GM18951 (cell line): ENCODE data around the gene PRKAB1.

Experiments used
- POLR2A ChIP-seq: IDR thresholded peaks from 4 replicates; pipeline ENCODE4 v1.6.1; 2011; ENCODE audit warnings: mild to moderate bottlenecking; ENCODE audit not compliant: insufficient read length, insufficient read depth; ENCODE audit errors: extremely low read depth
- in situ Hi-C: fragments of 300-500 bp; cut with MboI; formaldehyde crosslinking; loops from one replicate; pipeline ENCODE4 v1.12.0; 2022; ENCODE audit warnings: low sequenced_read_pairs, mixed read lengths, inconsistent platforms; ENCODE audit not compliant: unreplicated experiment

PRKAB1 gene

GRCh38 chr12:119686355-119686754, 18.4 kb downstream of the PRKAB1 start:
- in situ Hi-C loops = no loop called here
- no peak for TF ChIP-seq POLR2A

- no peak for TF ChIP-seq POLR2A
- in situ Hi-C loops = no loop called here
Observed at GRCh38 chr12:119686776-119687175, 18.8 kb downstream of the PRKAB1 start.

GRCh38 chr12:119687406-119687805, 19.5 kb downstream of the PRKAB1 start:
- in situ Hi-C loops = no loop called here
- TF ChIP-seq POLR2A = no peak

DNA sequence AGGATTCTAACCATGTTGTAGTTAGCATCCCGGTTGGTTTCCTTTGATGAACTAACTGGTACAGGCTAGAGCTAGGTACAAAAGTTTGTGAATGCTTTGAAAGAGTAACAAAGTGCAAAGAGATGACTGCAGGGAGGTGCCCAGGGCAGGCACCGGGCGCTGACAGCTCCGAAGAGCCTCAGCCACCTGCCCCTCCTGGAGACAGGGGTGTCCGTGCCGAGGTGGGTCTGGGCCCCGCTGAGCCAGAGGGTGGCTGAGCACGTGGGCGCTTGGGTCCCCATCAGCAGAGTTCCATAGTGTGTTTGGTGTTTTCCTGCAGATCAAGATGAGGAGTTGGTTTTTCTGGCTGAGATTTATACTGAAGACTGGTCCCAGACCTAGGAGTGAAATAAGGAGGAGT, 19.9 kb downstream of the PRKAB1 start:
- in situ Hi-C loops = no loop called here
- no peak for TF ChIP-seq POLR2A

DNA sequence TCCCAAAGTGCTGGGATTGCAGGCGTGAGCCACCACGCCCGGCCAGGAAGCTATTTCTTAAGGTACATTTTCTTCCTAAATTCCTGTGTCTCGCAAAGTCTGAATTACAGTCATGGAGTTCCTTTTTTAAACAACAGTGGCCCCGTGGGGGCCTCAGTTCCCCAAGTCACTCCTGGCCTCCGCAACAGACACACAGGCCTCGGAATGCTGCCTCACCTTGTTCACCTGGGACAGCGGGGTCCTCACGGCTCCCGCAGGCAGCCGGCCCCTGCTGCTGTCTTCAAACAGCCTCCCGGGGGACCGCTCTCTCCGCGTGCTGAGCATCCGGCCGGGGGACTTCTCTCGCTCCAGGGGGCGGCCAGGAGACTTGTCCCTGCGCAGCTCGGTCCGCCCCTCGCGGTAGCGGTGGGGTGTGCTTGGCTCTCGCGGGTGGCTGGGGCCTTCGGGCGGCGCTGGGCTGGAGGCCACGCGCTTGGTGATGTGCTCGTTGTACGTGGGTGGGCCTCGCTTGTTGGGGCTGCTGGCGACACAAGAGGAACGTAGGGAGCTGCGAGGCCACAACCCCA, 22.1 kb downstream of the PRKAB1 start:
- no peak for TF ChIP-seq POLR2A

DNA sequence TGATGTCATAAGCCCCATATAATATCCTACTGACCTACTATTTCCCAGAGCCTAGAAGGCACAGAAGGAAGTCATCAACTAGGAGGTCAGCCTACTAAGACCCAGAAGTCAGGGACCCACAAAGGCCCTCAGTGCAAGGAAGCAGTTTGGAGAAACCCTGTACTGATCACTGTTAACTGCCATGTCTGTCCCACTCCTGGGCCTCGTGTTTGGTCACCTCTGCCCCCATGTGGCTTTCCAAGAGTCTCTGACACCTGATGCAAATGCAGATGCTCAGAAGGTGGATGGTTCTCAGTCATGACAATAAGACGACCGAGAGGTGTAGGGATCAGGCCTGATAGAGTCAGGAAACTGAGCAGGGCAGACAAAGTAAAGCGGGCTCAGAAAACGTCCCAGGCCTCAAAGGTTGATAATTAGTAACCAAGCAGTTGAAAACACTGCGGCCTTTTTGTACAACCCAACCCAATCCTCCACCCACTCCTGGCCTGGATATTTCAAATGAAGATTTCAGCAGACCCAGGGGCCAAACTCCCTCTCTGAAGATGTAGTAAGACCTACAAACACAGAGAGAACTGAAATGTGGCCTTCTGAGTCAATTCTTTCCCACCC, 23.4 kb downstream of the PRKAB1 start:
- in situ Hi-C loops = no loop called here

More for the DNA sequence above, 22.1 kb downstream of the PRKAB1 start:
- in situ Hi-C loops = no loop called here

GRCh38 chr12:119692410-119692809, 24.5 kb downstream of the PRKAB1 start:
- in situ Hi-C loops = no loop called here
- TF ChIP-seq POLR2A = no peak

More for the DNA sequence above, 23.4 kb downstream of the PRKAB1 start:
- TF ChIP-seq POLR2A = no peak

DNA sequence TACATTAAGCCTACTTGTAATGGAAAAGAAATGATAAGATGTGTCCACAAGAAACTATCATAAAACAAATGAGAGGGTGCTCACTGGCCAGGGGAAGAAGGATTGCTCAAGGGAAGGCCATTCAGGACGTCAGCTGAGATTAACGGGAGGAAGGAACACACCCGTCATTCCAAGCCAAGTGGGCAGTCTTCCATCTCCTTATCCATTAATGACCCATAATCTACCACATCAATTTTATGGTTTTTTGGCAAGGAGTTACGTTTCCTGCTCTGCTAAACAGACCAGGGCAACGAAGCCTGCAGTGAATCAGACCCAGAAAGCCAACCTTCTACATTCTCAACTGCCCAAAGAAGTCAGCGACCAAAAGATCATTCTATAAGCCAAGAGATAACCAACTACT, 25.1 kb downstream of the PRKAB1 start:
- in situ Hi-C loops = no loop called here
- no peak for TF ChIP-seq POLR2A

DNA sequence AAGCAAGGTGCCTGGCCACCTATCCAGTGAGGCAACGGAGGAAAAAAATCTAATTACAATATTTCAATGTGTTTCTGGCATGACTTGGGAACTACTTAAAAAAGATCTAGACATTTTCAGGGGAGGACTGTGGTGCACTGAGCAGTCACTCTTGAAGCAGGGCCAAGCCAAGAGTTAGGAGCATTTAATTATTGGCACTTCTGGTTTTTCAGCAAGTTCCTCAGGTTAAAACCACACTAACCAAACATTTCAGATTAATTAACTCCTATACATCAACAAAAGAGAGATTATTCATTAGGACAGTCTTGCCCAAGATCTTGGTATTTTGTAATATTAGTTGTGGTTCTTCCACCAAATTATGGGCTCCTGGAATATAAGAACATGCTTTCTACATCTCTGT, 25.6 kb downstream of the PRKAB1 start:
- in situ Hi-C loops = no loop called here
- no peak for TF ChIP-seq POLR2A

GRCh38 chr12:119694111-119694510, 26.2 kb downstream of the PRKAB1 start:
- in situ Hi-C loops = no loop called here
- TF ChIP-seq POLR2A = no peak

DNA sequence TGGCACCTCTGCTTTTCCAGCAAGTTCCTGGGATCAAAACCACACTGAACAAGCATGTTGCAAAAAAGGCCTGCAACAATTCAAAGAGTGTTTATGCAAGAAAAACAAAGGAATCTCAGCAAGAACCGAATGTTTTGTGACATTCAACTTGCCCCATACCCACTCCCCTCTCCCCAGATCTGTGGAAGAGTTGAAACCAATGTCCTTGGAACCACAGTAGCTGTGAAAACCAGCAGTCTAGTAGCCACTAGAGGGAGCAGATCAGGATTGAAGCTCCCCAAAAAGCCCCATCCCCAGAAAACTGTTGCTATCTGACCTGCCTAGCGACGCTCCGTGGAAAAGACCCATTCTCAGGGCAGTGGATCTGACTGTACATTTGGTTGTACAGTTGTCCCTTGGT, 27.1 kb downstream of the PRKAB1 start:
- no peak for TF ChIP-seq POLR2A
- in situ Hi-C loops = no loop called here

- in situ Hi-C loops = no loop called here
- no peak for TF ChIP-seq POLR2A
Observed at GRCh38 chr12:119696943-119697342, 29.0 kb downstream of the PRKAB1 start.

- TF ChIP-seq POLR2A = no peak
- in situ Hi-C loops = no loop called here
Observed at GRCh38 chr12:119699199-119699760, 31.3 kb downstream of the PRKAB1 start.

DNA sequence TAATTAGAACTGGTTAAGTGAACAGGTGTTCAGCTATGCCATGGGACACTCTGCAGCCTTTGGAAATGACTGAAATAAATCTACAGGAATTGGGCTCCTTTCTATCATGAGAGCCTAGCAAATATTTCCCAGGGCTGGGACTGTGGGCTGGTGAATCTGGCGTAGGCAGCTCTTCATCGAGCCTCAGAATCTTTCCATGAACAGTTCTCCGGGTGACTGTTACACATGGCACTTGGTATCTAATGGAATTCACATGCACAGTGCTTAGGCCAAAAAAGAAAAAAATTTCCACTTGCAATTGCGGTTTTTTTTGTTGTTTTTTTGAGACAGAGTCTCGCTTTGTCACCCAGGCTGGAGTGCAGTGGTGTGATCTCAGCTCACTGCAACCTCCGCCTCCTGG, 32.1 kb downstream of the PRKAB1 start:
- in situ Hi-C loops = no loop called here
- TF ChIP-seq POLR2A = no peak
